DOHH2 (cell line): ENCODE results near the gene MAP3K7CL.

Source experiments
- H3F3A ChIP-seq: fragments of 200-600 bp; sonication (generic), shearing (Covaris generic); 2 replicates; pipeline ENCODE4 v1.6.0; 2016; ENCODE audit warnings: antibody characterized with exemption, mild to moderate bottlenecking; ENCODE audit not compliant: control insufficient read depth, insufficient read depth
- H3K27ac ChIP-seq: fragments of 200-600 bp; sonication (generic); 2 replicates; pipeline ENCODE4 v1.5.1; 2014; ENCODE audit warnings: low read depth, mild to moderate bottlenecking, low read length, moderate library complexity
- H3K27me3 ChIP-seq: fragments of 200-600 bp; sonication (generic); 2 replicates; pipeline ENCODE4 v1.6.1; 2014; ENCODE audit warnings: mild to moderate bottlenecking, low read length, mixed read lengths; ENCODE audit not compliant: control insufficient read depth
- H3K36me3 ChIP-seq: fragments of 200-600 bp; sonication (generic); 2 replicates; pipeline ENCODE4 v1.6.1; 2014; ENCODE audit warnings: mild to moderate bottlenecking, low read length, moderate library complexity, mixed read lengths; ENCODE audit not compliant: control insufficient read depth
- H3K4me1 ChIP-seq: fragments of 200-600 bp; sonication (generic); 2 replicates; pipeline ENCODE4 v1.6.1; 2014; ENCODE audit warnings: mild to moderate bottlenecking, low read length, mixed read lengths; ENCODE audit not compliant: control insufficient read depth
- H3K4me2 ChIP-seq: fragments of 200-600 bp; sonication (generic); 2 replicates; pipeline ENCODE4 v1.6.0; 2014; ENCODE audit warnings: mild to moderate bottlenecking, low read length, moderate library complexity
- H3K4me3 ChIP-seq: fragments of 200-600 bp; sonication (generic); 2 replicates; pipeline ENCODE4 v1.5.1; 2014; ENCODE audit warnings: mild to moderate bottlenecking, low read length, mixed read lengths
- H3K79me2 ChIP-seq: fragments of 200-600 bp; sonication (generic); 2 replicates; pipeline ENCODE4 v1.6.1; 2014; ENCODE audit warnings: mild to moderate bottlenecking, low read length, mixed read lengths; ENCODE audit not compliant: control insufficient read depth
- H3K9me2 ChIP-seq: fragments of 200-600 bp; sonication (generic); replicated peaks from 2 replicates; pipeline ENCODE4 v1.6.1; 2014; ENCODE audit warnings: mild to moderate bottlenecking, low read length, mixed read lengths; ENCODE audit not compliant: control insufficient read depth
- H3K9me3 ChIP-seq: fragments of 200-600 bp; sonication (generic); 2 replicates; pipeline ENCODE4 v1.6.1; 2014; ENCODE audit warnings: antibody characterized with exemption, low read length, mixed read lengths; ENCODE audit not compliant: control insufficient read depth, insufficient read depth
- H4K20me1 ChIP-seq: fragments of 200-600 bp; sonication (generic); 2 replicates; pipeline ENCODE4 v1.6.0; 2014; ENCODE audit warnings: low read depth, mild to moderate bottlenecking, antibody characterized with exemption, low read length, moderate library complexity; ENCODE audit not compliant: control insufficient read depth, insufficient read depth
- EZH2phosphoT487 ChIP-seq: fragments of 200-600 bp; sonication (generic); IDR thresholded peaks from 2 replicates; pipeline ENCODE4 v1.6.1; 2017; ENCODE audit warnings: borderline replicate concordance, mild to moderate bottlenecking, antibody characterized with exemption, low read length, moderate library complexity, mixed read lengths
- TF ChIP-seq, protein P1 (sequence below): fragments of 200-600 bp; sonication (generic); IDR thresholded peaks from one replicate; pipeline ENCODE4 v1.5.1; 2014; ENCODE audit warnings: antibody characterized with exemption, mild to moderate bottlenecking, low read depth, low read length; ENCODE audit not compliant: poor library complexity, severe bottlenecking

Gene MAP3K7CL

DNA sequence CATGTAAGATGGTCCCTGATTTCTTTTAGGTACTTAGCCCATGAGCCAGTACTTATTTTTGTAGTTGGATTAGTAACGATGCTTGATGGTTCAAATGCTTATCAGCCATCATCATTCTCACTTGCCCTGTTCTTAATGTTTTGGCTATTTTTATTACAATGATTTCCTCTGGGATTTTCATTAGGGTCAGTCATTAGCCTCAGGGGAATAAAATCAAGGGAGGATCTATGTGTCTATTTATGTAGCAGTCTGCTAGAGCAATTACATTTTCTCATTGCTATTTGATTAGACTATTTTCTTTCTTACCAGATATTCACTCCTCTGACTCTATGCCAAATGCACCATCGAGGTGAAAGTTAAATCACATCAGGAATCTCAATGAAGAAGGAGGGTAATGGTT, 46.1 kb upstream of the MAP3K7CL start:
- Histone ChIP-seq H3K79me2 (no peaks in the 10 kb centered on the region), H3K27ac (no peak overlapping the region), H3K9me2 (no peaks in the 10 kb centered on the region), H3K9me3 (no peaks in the 10 kb centered on the region), H4K20me1 (no peaks in the 10 kb centered on the region), H3K27me3 (no peaks in the 10 kb centered on the region), H3K4me3 (no peak overlapping the region), H3K36me3 (no peaks in the 10 kb centered on the region), H3K4me1 (peaks cover 20% of the 10 kb centered on the region), H3K4me2 (no peak overlapping the region), H3F3A (no peaks in the 10 kb centered on the region)
- TF ChIP-seq, protein P1, sequence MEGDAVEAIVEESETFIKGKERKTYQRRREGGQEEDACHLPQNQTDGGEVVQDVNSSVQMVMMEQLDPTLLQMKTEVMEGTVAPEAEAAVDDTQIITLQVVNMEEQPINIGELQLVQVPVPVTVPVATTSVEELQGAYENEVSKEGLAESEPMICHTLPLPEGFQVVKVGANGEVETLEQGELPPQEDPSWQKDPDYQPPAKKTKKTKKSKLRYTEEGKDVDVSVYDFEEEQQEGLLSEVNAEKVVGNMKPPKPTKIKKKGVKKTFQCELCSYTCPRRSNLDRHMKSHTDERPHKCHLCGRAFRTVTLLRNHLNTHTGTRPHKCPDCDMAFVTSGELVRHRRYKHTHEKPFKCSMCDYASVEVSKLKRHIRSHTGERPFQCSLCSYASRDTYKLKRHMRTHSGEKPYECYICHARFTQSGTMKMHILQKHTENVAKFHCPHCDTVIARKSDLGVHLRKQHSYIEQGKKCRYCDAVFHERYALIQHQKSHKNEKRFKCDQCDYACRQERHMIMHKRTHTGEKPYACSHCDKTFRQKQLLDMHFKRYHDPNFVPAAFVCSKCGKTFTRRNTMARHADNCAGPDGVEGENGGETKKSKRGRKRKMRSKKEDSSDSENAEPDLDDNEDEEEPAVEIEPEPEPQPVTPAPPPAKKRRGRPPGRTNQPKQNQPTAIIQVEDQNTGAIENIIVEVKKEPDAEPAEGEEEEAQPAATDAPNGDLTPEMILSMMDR = no peak
- no peak for TF ChIP-seq EZH2phosphoT487

DNA sequence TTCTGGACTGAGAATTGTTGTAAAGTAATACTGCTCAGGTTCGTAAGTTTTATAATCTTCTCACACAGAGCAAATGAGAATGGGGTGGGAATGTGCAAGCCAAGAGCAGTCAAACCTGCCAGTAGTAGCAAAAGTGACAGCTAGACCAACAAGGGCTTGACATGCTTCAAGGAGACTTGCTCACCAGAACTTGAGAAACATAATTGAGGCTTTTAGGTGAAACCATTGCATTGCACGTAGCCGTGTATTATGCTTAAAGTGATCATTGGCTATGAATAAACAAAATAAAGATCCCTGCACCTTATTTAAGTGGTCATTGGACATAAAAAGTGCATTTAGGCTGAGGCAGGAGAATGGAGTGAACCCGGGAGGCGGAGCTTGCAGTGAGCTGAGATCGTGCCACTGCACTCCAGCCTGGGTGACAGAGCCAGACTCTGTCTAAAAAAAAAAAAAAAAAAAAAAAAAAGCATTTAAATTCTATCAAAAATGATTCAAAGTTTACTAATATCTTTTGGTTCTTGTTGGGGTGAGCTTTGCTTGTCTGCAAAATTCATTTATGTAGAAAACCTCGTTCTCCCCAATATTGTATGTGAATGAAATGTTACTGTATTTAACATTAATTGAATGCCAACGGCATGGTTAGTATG, 45.2 kb upstream of the MAP3K7CL start:
- Histone ChIP-seq H3F3A (no peaks in the 10 kb centered on the region), H3K9me2 (no peaks in the 10 kb centered on the region), H3K27me3 (no peaks in the 10 kb centered on the region), H3K4me1 (peaks cover 20% of the 10 kb centered on the region), H3K36me3 (no peaks in the 10 kb centered on the region), H4K20me1 (no peaks in the 10 kb centered on the region), H3K4me2 (no peak overlapping the region), H3K4me3 (no peak overlapping the region), H3K27ac (no peak overlapping the region), H3K9me3 (no peaks in the 10 kb centered on the region), H3K79me2 (no peaks in the 10 kb centered on the region)
- TF ChIP-seq, protein P1 = no peak
- TF ChIP-seq EZH2phosphoT487 = no peak

GRCh38 chr21:29091033-29091432, 39.4 kb upstream of the MAP3K7CL start:
- no peaks in the 10 kb centered on the region for H3K9me3 ChIP-seq
- H3K4me2 ChIP-seq = no peak overlapping the region
- TF ChIP-seq EZH2phosphoT487 = no peak
- TF ChIP-seq, protein P1 = no peak
- H3K27me3 ChIP-seq = no peaks in the 10 kb centered on the region
- no peaks in the 10 kb centered on the region for H4K20me1 ChIP-seq
- no peaks in the 10 kb centered on the region for H3K36me3 ChIP-seq
- H3K4me1 ChIP-seq = peaks cover 11% of the 10 kb centered on the region
- no peak overlapping the region for H3K4me3 ChIP-seq
- no peaks in the 10 kb centered on the region for H3K79me2 ChIP-seq
- no peaks in the 10 kb centered on the region for H3F3A ChIP-seq
- no peak overlapping the region for H3K27ac ChIP-seq
- no peaks in the 10 kb centered on the region for H3K9me2 ChIP-seq
